ENCODE results near the gene CTAGE9.

GRCh38 chr6:131678442-131678841, 32.4 kb downstream of the CTAGE9 start:
- TF ChIP-seq CTCF (conservative IDR thresholded peaks at IDR 0.05; ENCODE audit: low read depth, low read length) (no peak), EZH2 (IDR thresholded peaks at IDR 0.05; ENCODE audit: low read length, unreplicated experiment) (no peak), EZH2phosphoT487 (IDR thresholded peaks at IDR 0.05; ENCODE audit: borderline replicate concordance, low read length) (no peak)
